Activated T-helper 1 cell treated with anti-CD3 and anti-CD28 coated beads, Interleukin-12 subunit alpha, Interleukin-12 subunit beta, Interleukin-2, Interleukin-4 antibody, amounts not matched to agents 30 ng/mL and 10 ng/mL and 1 ng/mL, durations not matched to agents 14 hours and 24 hours and 36 hours (primary cell): Measurements from ENCODE around the gene TBC1D14. TPM values are rescaled to one million over a fixed set of nuclear protein-coding genes. Genes with fewer than 3 reads are reported as not detected.
"Not testable (repeated sequence)": the region's sequence is repeated elsewhere in the genome, so short reads cannot be mapped to it uniquely, and the experiment has no call there.

ENCODE experiments used
- DNase-seq: peaks from one replicate; pipeline ENCODE4 v3.0.0; 2021; ENCODE audit warnings: low spot score
- H3K27ac Mint-ChIP-seq: one replicate; pipeline ENCODE4 v1.8.0; 2021; ENCODE audit warnings: mild to moderate bottlenecking, mixed read lengths
- H3K27me3 Mint-ChIP-seq: one replicate; pipeline ENCODE4 v1.8.0; 2022; ENCODE audit warnings: mild to moderate bottlenecking, moderate library complexity, mixed read lengths; ENCODE audit not compliant: insufficient read depth
- H3K36me3 Mint-ChIP-seq: one replicate; pipeline ENCODE4 v1.8.0; 2021; ENCODE audit warnings: low read depth, mixed read lengths
- H3K4me1 Mint-ChIP-seq: one replicate; pipeline ENCODE4 v1.8.0; 2021; ENCODE audit warnings: low read depth, mixed read lengths
- H3K4me3 Mint-ChIP-seq: one replicate; pipeline ENCODE4 v1.8.0; 2021; ENCODE audit warnings: mild to moderate bottlenecking, moderate library complexity, mixed read lengths
- H3K9me3 Mint-ChIP-seq: one replicate; pipeline ENCODE4 v1.8.0; 2021; ENCODE audit warnings: mixed read lengths
- intact Hi-C: fragments of 100-400 bp; cut with micrococcal nuclease; formaldehyde crosslinking; loops from one replicate; pipeline ENCODE4 v1.15.1; 2024
- total RNA-seq: library from RNA; stranded (reverse); gene quantifications from 2 replicates; pipeline ENCODE4 v1.2.3, GENCODE V29; 2022

Gene TBC1D14
- total RNA-seq, 1 donor from 2014 or later = 59.7 TPM

DNA sequence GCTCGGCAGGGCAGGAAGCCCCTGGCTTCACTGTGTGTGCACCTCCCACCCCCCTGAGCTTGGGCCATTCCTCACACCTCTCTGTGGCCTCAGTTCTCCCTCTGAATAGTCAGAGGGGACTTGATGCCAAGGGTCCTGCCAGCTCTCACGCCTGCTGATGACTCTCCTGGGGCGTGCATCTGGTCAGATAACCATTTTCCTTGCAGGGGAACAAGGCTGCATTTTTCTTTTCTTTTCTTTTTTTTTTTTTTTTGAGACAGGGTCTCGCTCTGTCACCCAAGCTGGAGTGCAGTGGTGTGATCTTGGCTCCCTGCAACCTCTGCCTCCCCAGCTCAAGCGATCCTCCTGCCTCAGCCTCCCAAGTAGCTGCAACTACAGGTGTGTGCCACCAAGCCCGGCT lies 3.1 kb upstream of the TBC1D14 start:
- H3K27me3 Mint-ChIP-seq, H3K9me3 Mint-ChIP-seq, H3K36me3 Mint-ChIP-seq, H3K4me3 Mint-ChIP-seq, H3K27ac Mint-ChIP-seq, DNase-seq: not testable (repeated sequence)
- peaks cover 61% of the 10 kb centered on the region for H3K4me1 Mint-ChIP-seq
- intact Hi-C loops = loop anchor here (10.0 kb wide), 1 partner anchor 722 kb away; no protein-coding TSS in a partner anchor

DNA sequence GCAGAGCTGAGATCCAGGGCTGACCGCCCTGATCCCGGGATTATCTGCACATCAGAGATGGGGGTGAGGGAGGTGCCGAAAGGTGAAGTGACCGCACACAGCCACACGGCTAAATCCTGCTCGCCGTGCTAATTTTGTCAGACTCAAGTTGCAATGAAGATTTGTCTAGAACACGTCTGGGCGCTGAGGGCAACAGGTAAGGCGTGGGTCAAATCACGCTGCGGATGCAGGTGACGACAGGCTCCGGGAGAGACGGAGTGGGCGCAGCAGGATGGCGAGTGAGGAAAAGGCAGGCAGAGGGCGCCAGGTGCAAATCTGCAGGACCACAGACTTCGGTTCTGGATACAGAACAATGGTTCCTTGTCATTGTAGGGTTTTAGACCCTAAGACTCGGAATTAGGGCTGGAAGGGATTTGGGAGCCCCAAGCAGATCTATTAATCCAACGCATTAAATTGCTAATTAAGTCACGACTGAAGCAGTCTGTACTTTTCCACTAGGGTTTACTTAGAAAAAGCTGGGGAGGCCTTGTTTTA lies 1.9 kb upstream of the TBC1D14 start:
- Mint-ChIP-seq H3K27ac (peak overlapping the region; percentile 5), H3K27me3 (no peaks in the 10 kb centered on the region), H3K4me3 (peak overlapping the region; percentile 92), H3K36me3 (peaks cover 2% of the 10 kb centered on the region), H3K9me3 (no peaks in the 10 kb centered on the region), H3K4me1 (peaks cover 68% of the 10 kb centered on the region)
- intact Hi-C loops = loop anchor here (2.0 to 10.0 kb wide), 3 partner anchors 15 to 723 kb away; partner anchors contain the start of gene MRFAP1
- DNase-seq = no peak

DNA sequence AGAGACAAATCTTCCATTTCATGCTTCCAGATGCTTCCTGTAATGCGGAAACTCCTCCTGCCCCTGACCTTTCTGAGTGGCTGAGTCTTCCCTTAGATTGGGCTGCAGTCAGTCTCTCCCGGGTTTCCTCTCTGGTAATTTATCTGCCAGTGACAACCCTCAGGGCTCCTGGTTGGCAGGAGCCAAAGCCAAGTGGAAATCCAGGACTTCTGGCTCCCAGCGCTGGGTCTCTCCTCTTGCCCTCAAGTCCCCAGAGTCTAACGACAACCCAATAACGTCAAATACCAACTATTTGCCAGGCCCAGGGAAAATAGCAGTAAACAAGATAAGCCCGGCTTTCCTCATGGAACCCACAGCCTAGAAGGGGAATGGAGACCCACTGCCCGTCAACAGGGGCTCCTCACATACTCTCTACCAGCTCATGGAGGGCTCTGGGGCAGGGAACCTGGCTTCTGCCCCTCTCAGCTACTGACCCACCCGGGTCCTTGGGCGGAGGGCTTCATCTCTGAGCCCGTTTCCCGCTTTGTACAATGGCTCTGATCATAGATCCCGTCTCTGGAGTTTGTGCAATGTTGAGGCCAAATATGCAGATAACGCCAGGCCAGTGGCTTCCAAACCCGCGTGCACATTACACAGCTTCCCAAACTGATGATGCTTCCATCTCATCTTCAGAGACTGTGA lies 1.1 kb upstream of the TBC1D14 start:
- Mint-ChIP-seq H3K4me3 (peak overlapping the region; percentile 92), H3K27me3 (no peaks in the 10 kb centered on the region), H3K4me1 (peaks cover 70% of the 10 kb centered on the region), H3K9me3 (no peaks in the 10 kb centered on the region), H3K27ac (peak overlapping the region; percentile 94), H3K36me3 (peaks cover 2% of the 10 kb centered on the region)
- intact Hi-C loops = loop anchor here (1.0 to 10.0 kb wide), 11 partner anchors 9 to 724 kb away; partner anchors contain the start of genes BLOC1S4, GRPEL1, MRFAP1 and TADA2B
- DNase-seq = no peak

DNA sequence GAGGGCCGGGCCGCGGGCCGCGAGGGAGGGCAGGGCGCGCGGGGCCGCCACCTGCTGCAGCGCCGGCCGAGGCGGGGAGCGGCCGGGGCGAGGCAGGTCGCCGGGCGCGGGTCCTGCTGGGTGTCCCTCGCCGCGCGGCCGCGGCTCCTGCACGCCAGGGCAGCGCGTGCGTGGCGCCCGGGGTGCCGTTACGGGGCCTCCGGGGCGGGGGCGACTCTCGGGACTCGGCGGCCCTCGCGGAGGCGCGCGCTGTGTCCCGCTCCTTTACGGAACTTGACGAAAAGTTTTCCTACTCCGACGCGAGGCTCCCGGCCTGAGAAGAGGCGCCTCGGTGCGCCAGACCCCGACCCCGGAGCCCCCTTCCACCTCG lies 329 bp downstream of the TBC1D14 start:
- Mint-ChIP-seq H3K4me3 (peak overlapping the region; percentile 95), H3K27ac (peak overlapping the region; percentile 94), H3K9me3 (no peaks in the 10 kb centered on the region), H3K27me3 (no peaks in the 10 kb centered on the region), H3K36me3 (peaks cover 2% of the 10 kb centered on the region), H3K4me1 (peaks cover 64% of the 10 kb centered on the region)
- intact Hi-C loops = loop anchor here (1.0 to 10.0 kb wide), 12 partner anchors 7 to 725 kb away; partner anchors contain the start of genes BLOC1S4, GRPEL1, MRFAP1 and TADA2B
- peak; percentile 33 for DNase-seq

DNA sequence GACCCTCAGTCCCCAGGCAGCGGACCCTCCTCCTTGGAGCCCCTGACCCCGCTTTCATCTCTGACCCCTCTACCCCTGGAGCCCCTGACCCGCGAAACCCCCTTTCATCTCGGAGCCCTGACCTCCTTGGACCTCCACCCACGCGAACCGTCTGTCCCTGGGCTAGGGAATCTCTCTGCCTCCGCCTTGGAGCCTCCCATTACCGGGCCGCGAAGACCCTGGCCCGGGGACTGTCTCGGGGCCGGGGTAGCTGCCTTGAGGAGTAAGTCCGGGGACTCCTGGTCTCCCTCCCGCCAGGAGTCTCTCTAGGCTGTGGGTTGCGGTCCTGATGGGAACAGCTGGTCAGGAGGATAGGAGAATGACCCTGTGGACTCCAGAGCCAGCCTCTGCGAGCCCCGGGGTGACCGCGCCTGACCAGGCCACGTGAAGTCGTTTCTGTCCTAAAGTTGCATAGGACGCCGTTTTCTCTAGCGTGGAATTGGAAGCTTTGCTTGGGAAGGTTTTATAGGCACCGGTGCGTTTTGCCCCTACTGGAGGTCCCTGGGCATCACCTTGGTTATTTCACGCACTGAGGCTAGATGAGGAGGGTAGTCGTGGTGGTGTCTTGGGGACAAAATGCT lies 824 bp downstream of the TBC1D14 start:
- DNase-seq = no peak

DNA sequence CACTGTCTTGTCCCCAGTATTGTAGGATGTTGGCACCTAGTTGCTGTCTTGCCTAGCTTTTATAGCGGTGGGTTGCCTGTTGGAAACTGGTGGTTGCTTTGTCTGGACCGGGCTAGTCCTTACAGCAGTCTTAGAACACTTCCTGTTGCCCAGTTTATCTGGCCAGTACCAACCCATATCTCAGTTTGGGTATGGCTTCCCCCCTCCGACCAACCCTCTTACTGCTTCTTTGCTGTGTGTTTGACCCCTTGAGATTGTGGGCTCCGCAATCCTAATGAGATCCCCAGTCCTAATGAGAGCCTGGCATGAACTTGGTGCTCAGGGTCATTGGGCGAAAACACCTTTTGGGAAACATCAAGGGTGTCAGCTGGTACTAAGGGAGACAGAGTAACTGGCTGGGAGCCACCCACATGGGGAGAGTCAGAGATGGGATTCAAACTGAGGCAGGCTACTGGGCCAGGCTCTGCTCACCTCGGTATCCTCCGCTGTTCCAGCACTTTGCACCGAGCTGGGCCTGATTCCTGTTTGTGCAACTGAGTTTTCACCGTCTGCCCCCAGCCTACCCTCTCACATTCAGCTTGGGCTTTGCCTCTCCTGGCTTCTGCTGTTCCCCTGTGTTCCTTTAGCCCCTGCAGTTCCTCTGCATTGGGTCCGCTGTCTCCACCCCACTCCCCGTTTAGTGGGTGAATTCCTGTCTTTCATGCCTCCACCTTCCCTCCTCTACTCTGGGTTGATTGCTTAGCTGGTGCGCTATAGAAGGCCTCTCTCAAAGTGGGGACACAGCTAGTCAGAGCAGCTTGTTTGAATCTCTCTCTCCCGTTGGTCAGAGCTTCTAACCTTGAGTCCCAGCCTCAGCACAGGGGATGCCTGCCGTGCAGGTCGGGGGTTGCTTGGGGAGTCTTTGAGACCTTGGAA lies 1.6 kb downstream of the TBC1D14 start:
- Mint-ChIP-seq H3K36me3 (peaks cover 2% of the 10 kb centered on the region), H3K27ac (peak overlapping the region; percentile 94), H3K9me3 (no peaks in the 10 kb centered on the region), H3K4me3 (peak overlapping the region; percentile 95), H3K4me1 (peaks cover 60% of the 10 kb centered on the region), H3K27me3 (no peaks in the 10 kb centered on the region)
- no peak for DNase-seq
- intact Hi-C loops = loop anchor here (2.0 kb wide), 1 partner anchor 16 kb away; no protein-coding TSS in a partner anchor

More for the DNA sequence above, 824 bp downstream of the TBC1D14 start:
- peak overlapping the region; percentile 94 for H3K27ac Mint-ChIP-seq
- H3K9me3 Mint-ChIP-seq = no peaks in the 10 kb centered on the region
- H3K4me1 Mint-ChIP-seq = peaks cover 59% of the 10 kb centered on the region
- intact Hi-C loops = loop anchor here (2.0 kb wide), 1 partner anchor 16 kb away; no protein-coding TSS in a partner anchor
- peak overlapping the region; percentile 95 for H3K4me3 Mint-ChIP-seq
- peaks cover 2% of the 10 kb centered on the region for H3K36me3 Mint-ChIP-seq
- H3K27me3 Mint-ChIP-seq = no peaks in the 10 kb centered on the region

DNA sequence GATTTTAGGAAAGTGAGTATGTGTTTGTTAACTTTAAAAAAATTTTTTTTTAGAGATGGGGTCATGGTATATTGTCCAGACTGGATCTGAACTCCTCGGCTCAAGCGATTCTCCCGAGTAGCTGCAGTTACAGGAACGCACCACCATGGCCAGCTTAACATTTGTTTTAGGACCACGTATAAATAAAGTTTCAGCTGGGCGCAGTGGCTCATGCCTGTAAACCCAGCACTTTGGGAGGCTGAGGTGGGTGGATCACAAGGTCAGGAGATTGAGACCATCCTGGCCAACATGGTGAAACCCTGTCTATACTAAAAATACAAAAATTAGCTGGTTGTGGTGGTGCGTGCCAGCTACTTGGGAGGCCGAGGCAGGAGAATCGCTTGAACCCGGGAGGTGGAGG lies 2.3 kb downstream of the TBC1D14 start:
- Mint-ChIP-seq H3K4me3 (peak overlapping the region; percentile 95), H3K4me1 (peaks cover 67% of the 10 kb centered on the region)
- H3K27ac Mint-ChIP-seq, H3K36me3 Mint-ChIP-seq, H3K9me3 Mint-ChIP-seq, H3K27me3 Mint-ChIP-seq, DNase-seq: not testable (repeated sequence)
- intact Hi-C loops = loop anchor here (2.0 kb wide), 1 partner anchor 15 kb away; no protein-coding TSS in a partner anchor

DNA sequence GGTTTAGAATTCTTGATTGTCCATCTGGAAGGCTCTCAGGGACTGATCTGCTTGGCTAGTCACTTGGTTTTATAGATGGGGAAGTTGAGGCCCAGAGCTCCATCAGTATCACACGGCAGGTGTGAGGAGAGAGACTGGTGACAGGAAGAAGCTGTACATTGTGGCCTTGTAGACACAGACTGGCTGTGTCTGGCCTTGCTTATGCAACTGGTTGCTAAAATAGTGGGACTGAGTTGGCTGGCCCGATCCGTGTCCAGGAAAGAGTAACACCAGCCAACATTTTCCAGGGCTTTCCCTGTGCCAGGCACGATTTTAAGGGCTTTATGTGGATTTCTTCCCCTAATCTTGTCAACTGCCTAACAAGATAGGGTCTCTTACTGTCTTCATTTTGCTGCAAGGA lies 2.8 kb downstream of the TBC1D14 start:
- no peak for DNase-seq
- H3K4me3 Mint-ChIP-seq = peak overlapping the region; percentile 58
- peaks cover 68% of the 10 kb centered on the region for H3K4me1 Mint-ChIP-seq
- H3K27ac Mint-ChIP-seq = peak overlapping the region; percentile 25
- no peaks in the 10 kb centered on the region for H3K27me3 Mint-ChIP-seq
- intact Hi-C loops = no loop called here
- H3K9me3 Mint-ChIP-seq = no peaks in the 10 kb centered on the region
- peaks cover 5% of the 10 kb centered on the region for H3K36me3 Mint-ChIP-seq

DNA sequence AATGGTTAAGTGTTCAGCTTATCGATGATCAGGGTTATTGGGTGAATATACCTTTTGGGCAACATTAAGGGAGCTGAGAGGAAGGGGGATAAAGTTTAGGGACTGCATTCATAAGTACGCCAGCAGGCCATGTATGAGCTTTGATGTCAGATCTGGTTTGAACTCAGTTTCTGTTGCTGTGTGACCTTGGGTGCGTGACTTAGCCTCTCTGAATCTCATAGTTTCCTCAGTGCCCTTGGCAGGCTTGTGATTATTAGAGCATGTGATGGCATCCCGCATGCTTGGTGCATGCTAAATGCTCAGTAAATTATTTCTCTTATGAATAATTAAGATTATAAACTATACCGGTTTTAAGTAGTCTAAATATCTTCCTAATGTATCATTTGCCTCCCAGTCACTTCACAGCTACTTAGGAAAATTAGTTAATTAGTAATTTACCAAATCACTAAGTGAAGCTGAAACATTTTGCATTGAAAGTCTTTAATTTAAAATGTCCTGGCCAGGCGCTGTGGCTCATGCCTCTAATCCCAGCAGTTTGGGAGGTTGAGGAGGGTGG lies 3.8 kb downstream of the TBC1D14 start:
- H3K4me3 Mint-ChIP-seq = peak overlapping the region; percentile 2
- H3K4me1 Mint-ChIP-seq = peaks cover 70% of the 10 kb centered on the region
- no peaks in the 10 kb centered on the region for H3K27me3 Mint-ChIP-seq

DNA sequence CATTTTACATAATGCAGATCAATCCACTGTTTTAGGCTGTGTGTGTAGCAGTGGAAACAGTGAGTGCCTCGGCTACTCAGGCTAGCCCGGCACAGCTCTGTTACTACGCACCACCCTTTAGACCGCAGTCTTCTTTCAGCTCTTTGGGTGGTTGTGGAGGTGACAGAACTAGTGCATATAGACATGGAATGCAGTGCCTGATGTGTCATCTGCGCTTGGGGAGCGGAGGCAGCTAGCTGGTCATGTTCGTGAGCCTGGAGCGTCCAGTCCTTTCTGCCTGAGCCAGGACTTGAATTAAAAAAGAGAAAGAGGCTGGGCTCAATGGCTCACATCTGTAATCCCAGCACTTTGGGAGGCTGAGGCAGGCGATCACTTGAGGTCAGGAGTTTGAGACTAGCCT lies 4.8 kb downstream of the TBC1D14 start:
- Mint-ChIP-seq H3K27me3 (no peaks in the 10 kb centered on the region), H3K9me3 (no peaks in the 10 kb centered on the region), H3K4me3 (no peak overlapping the region), H3K27ac (peak overlapping the region; percentile 48), H3K36me3 (peaks cover 7% of the 10 kb centered on the region), H3K4me1 (peaks cover 71% of the 10 kb centered on the region)
- intact Hi-C loops = no loop called here
- no peak for DNase-seq

More for the DNA sequence above, 3.8 kb downstream of the TBC1D14 start:
- DNase-seq = no peak
- no peak overlapping the region for H3K27ac Mint-ChIP-seq
- H3K36me3 Mint-ChIP-seq = peaks cover 5% of the 10 kb centered on the region
- intact Hi-C loops = no loop called here
- H3K9me3 Mint-ChIP-seq = no peaks in the 10 kb centered on the region

DNA sequence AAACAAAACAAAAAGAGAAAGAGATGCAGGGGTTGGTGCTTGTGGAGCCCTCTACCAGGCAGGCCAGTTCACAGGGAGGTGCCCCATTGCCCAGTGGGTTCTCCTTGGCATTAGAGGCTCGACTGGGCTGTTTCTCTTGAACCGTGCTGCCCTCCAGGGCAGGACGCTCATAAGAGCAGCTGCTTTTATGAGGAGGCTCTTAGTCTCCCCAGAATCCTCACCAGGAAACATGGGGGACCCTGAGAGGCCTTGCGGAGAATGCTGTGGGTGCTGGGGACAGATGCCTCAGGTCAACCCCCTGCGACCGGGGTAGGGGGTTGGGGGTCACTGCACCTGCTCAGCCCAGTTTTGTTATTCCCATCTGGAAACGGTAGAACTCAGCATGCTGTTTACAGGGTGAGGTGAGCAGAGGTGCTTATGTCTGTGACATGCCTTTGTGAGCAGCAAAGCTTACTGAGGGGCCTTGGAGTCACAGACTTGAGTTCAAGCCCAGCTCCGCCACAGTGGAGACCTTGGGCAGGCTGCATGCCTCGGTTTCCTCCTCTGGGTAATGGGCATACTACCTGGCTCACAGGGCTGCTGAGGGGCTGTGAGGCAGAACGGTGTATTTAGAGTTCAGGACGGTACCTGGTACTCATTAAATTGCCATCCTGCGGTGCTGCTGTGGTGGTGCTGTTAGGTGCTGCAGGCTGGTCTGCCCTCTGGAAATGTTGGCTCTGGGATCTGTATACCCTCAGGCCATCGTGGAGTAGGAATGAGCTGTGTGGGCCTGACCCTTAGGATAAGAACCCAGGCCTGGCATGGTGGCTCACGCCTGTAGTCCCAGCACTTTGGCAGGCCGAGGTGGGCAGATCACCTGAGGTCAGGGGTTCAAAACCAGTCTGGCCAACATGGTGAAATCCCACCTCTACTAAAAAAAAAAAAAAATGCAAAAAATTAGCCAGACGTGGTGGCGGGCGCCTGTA lies 5.7 kb downstream of the TBC1D14 start:
- intact Hi-C loops = loop anchor here (2.0 kb wide), 3 partner anchors 17 to 71 kb away; no protein-coding TSS in a partner anchor
- Mint-ChIP-seq H3K4me3 (no peak overlapping the region), H3K27ac (no peak overlapping the region), H3K27me3 (peaks cover 2% of the 10 kb centered on the region), H3K9me3 (no peaks in the 10 kb centered on the region), H3K36me3 (peaks cover 7% of the 10 kb centered on the region), H3K4me1 (peaks cover 75% of the 10 kb centered on the region)
- no peak for DNase-seq
